MM.1S (cell line): ENCODE data around the gene DNAH8.

Experiments
- CTCF ChIP-seq: fragments of 300-600 bp; sonication (generic); IDR thresholded peaks from 2 replicates; pipeline ENCODE4 v1.5.1; 2016; ENCODE audit warnings: antibody characterized with exemption, low read length, mixed read lengths
- EZH2 ChIP-seq: fragments of 300-600 bp; sonication (generic); optimal IDR thresholded peaks from 2 replicates; pipeline ENCODE3; 2017; ENCODE audit warnings: low read depth, mild to moderate bottlenecking, antibody characterized with exemption, low read length, mixed read lengths

DNA sequence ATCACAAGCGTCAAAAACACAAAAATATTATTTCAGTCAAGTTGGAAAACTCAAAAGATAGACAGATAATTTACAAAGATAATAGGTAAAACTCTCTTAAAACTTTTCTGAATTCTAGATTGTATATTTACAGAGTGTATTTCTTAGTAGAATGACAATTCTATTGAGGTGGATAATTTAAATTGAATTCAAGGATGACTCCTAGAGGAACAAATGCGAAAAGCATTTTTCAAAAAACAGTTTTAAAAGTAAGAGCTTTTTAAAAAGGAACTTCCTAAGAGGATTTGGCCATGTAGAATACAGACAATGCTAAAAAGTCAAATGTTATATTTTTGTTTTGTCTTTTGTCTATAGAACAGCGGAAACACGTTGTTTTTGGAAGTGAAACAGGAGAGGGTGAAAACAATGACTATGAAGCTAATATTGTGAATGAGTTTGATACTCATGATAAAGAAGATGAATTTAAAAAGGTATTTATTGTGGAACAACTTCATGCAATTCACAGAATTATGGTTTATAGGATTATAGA, 90.1 kb downstream of the DNAH8 start:
- no peak for TF ChIP-seq CTCF
- TF ChIP-seq EZH2 = no peak
